Neural cell (in vitro differentiated cells): ENCODE measurements around the gene CDC42BPB.

Experiments
- EP300 ChIP-seq: fragments of 450-650 bp; conservative IDR thresholded peaks from 2 replicates; pipeline ENCODE4 v1.6.1; 2014; ENCODE audit warnings: antibody characterized with exemption, mild to moderate bottlenecking, moderate library complexity; ENCODE audit not compliant: poor library complexity, severe bottlenecking
- EZH2 ChIP-seq: fragments of 200-600, 300-800 bp; shearing (Covaris generic), sonication (generic); IDR thresholded peaks from 2 replicates; pipeline ENCODE4 v1.6.1; 2014; ENCODE audit warnings: antibody characterized with exemption, low read length, borderline replicate concordance, mild to moderate bottlenecking; ENCODE audit not compliant: insufficient read depth, poor library complexity, severe bottlenecking
- POLR2AphosphoS5 ChIP-seq: IDR thresholded peaks from 2 replicates; pipeline ENCODE4 v1.6.1; 2012
- RAD21 ChIP-seq: fragments of 450-650 bp; conservative IDR thresholded peaks from 2 replicates; pipeline ENCODE4 v1.6.1; 2014; ENCODE audit warnings: antibody characterized with exemption, mild to moderate bottlenecking, moderate library complexity
- TF ChIP-seq, protein P1 (sequence below): fragments of 450-650 bp; IDR thresholded peaks from 2 replicates; pipeline ENCODE4 v1.5.1; 2014; ENCODE audit warnings: antibody characterized with exemption, mild to moderate bottlenecking, moderate library complexity; ENCODE audit not compliant: poor library complexity, severe bottlenecking
- TF ChIP-seq, protein P2 (sequence below): IDR thresholded peaks from 2 replicates; pipeline ENCODE4 v1.6.1; 2012; ENCODE audit warnings: borderline replicate concordance

DNA sequence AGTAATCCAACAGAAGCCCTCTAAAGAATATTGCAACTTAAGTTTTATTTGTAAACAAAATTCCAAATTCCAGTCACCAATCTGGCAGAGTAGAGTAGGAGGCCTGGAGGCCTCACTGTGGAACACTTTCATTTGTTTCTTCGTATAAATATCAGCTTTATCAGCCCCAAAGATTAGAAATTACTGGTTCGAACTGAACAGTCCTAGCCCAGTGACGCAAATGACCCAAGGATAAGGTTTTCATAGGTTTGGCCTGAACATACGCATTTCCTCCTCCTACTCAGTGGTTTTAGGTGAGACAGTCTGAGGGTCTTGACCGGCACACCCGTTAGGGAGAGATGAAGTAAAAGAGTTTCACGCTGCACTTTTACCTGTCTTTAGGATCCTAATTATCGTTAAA, 1.7 kb downstream of the CDC42BPB start:
- TF ChIP-seq, protein P1, sequence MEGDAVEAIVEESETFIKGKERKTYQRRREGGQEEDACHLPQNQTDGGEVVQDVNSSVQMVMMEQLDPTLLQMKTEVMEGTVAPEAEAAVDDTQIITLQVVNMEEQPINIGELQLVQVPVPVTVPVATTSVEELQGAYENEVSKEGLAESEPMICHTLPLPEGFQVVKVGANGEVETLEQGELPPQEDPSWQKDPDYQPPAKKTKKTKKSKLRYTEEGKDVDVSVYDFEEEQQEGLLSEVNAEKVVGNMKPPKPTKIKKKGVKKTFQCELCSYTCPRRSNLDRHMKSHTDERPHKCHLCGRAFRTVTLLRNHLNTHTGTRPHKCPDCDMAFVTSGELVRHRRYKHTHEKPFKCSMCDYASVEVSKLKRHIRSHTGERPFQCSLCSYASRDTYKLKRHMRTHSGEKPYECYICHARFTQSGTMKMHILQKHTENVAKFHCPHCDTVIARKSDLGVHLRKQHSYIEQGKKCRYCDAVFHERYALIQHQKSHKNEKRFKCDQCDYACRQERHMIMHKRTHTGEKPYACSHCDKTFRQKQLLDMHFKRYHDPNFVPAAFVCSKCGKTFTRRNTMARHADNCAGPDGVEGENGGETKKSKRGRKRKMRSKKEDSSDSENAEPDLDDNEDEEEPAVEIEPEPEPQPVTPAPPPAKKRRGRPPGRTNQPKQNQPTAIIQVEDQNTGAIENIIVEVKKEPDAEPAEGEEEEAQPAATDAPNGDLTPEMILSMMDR, result no peak
- TF ChIP-seq EZH2, result no peak
- TF ChIP-seq EP300, result no peak
- no peak for TF ChIP-seq RAD21
- TF ChIP-seq, protein P2, sequence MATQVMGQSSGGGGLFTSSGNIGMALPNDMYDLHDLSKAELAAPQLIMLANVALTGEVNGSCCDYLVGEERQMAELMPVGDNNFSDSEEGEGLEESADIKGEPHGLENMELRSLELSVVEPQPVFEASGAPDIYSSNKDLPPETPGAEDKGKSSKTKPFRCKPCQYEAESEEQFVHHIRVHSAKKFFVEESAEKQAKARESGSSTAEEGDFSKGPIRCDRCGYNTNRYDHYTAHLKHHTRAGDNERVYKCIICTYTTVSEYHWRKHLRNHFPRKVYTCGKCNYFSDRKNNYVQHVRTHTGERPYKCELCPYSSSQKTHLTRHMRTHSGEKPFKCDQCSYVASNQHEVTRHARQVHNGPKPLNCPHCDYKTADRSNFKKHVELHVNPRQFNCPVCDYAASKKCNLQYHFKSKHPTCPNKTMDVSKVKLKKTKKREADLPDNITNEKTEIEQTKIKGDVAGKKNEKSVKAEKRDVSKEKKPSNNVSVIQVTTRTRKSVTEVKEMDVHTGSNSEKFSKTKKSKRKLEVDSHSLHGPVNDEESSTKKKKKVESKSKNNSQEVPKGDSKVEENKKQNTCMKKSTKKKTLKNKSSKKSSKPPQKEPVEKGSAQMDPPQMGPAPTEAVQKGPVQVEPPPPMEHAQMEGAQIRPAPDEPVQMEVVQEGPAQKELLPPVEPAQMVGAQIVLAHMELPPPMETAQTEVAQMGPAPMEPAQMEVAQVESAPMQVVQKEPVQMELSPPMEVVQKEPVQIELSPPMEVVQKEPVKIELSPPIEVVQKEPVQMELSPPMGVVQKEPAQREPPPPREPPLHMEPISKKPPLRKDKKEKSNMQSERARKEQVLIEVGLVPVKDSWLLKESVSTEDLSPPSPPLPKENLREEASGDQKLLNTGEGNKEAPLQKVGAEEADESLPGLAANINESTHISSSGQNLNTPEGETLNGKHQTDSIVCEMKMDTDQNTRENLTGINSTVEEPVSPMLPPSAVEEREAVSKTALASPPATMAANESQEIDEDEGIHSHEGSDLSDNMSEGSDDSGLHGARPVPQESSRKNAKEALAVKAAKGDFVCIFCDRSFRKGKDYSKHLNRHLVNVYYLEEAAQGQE, result no peak
- no peak for TF ChIP-seq POLR2AphosphoS5
